Smooth muscle cell (in vitro differentiated cells): ENCODE results near the gene DOK1. TPM values are rescaled to one million over a fixed set of nuclear protein-coding genes. Genes with fewer than 3 reads are reported as not detected.

Experiments used
- DNase-seq: peaks from one replicate; lab custom pipeline; 2025; ENCODE audit not compliant: unreplicated experiment; lab: John Stamatoyannopoulos, UW
- H2AFZ ChIP-seq: fragments of 200-600 bp; sonication (generic); 2 replicates; pipeline ENCODE4 v1.6.0; 2016; ENCODE audit warnings: antibody characterized with exemption, low read depth, mild to moderate bottlenecking
- H3F3A ChIP-seq: fragments of 200-600 bp; sonication (generic); 2 replicates; pipeline ENCODE4 v1.6.0; 2017; ENCODE audit warnings: antibody characterized with exemption, low read depth
- H3K27ac ChIP-seq: fragments of 200-600 bp; sonication (generic); 2 replicates; pipeline ENCODE4 v1.5.1; 2016; ENCODE audit warnings: low read depth, mild to moderate bottlenecking
- H3K27me3 ChIP-seq: fragments of 200-600 bp; sonication (generic); 2 replicates; pipeline ENCODE4 v1.6.1; 2016; ENCODE audit warnings: low read depth, mild to moderate bottlenecking
- H3K36me3 ChIP-seq: fragments of 200-600 bp; sonication (generic); 2 replicates; pipeline ENCODE4 v1.5.1; 2016; ENCODE audit warnings: low read depth
- H3K4me1 ChIP-seq: fragments of 200-600 bp; sonication (generic); 2 replicates; pipeline ENCODE4 v1.5.1; 2016; ENCODE audit warnings: low read depth
- H3K4me2 ChIP-seq: fragments of 200-600 bp; sonication (generic); 2 replicates; pipeline ENCODE4 v1.6.0; 2016; ENCODE audit warnings: mild to moderate bottlenecking
- H3K4me3 ChIP-seq: fragments of 200-600 bp; sonication (generic); 2 replicates; pipeline ENCODE4 v1.5.1; 2016; ENCODE audit warnings: mild to moderate bottlenecking
- H3K79me2 ChIP-seq: fragments of 200-600 bp; sonication (generic); 2 replicates; pipeline ENCODE4 v1.6.0; 2016; ENCODE audit warnings: low read depth, mild to moderate bottlenecking
- H3K9ac ChIP-seq: fragments of 200-600 bp; sonication (generic); 2 replicates; pipeline ENCODE4 v1.6.0; 2016; ENCODE audit warnings: low read depth
- H3K9me3 ChIP-seq: fragments of 200-600 bp; sonication (generic); replicated peaks from 2 replicates; pipeline ENCODE4 v1.5.1; 2016; ENCODE audit warnings: low read depth
- H4K20me1 ChIP-seq: fragments of 200-600 bp; sonication (generic); 2 replicates; pipeline ENCODE4 v1.6.0; 2016; ENCODE audit warnings: low read depth
- WGBS: methylation state at CpG from one replicate; pipeline ENCODE4 v1.1.7; 2016; ENCODE audit warnings: low lambda C conversion rate; 5-methylcytosine and 5-hydroxymethylcytosine counted together
- polyA plus RNA-seq: library from polyadenylated mRNA; unstranded; fragments of >200 nt; fragmentation: Nextera tagmentation; extraction: Ambion mirVana; gene quantifications from 2 replicates; pipeline ENCODE4 v1.2.1, GENCODE V29; 2016
- total RNA-seq: library from RNA; depleted of rRNA; stranded (reverse); fragments of >200 nt; gene quantifications from 2 replicates; pipeline ENCODE4 v1.2.3, GENCODE V29; 2014
- TF ChIP-seq, protein P1 (sequence below): fragments of 200-600 bp; sonication (generic); IDR thresholded peaks from 2 replicates; pipeline ENCODE4 v1.5.1; 2017; ENCODE audit warnings: borderline replicate concordance, mild to moderate bottlenecking, antibody characterized with exemption; ENCODE audit not compliant: insufficient read depth, poor library complexity, severe bottlenecking

Gene DOK1
- total and polyA plus RNA-seq, 2 experiments from 2014 or later, result 11.7 to 41.3 TPM

DNA sequence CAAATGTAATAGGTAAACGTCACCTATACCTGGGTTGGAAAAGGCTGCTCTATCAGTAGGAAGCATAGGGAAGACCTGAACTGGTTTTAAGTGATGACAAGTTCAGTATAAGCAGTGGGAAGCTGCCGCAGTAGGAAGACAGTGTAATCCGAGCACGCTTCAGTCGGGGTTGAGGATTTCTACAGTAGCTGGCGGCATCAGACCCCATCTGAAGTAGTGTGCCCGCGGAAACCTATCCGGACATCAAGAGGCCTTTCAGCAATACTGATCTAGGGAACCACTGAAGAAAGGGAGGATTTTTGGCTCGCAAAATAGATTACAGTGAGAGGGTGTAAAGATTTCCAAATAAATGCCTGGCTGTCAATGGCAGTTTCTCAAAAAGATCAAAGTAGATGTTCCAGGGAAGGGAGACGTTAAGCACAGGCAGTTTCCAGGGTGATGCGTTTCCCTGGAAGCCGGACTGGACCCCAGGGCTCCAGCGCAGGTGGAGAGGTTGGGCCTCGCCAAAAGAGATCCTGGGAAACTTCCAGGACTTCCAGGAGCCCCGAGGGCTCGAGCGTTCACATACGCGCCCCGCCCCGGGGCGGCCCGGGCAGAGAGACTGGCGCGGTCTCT is 6.1 kb upstream of the DOK1 start:
- Histone ChIP-seq H3K79me2 (peaks cover 52% of the 10 kb centered on the region), H4K20me1 (peaks cover 65% of the 10 kb centered on the region), H3K9me3 (no peaks in the 10 kb centered on the region), H3K4me3 (peak overlapping the region; percentile 68), H3K27ac (peak overlapping the region; percentile 27), H3F3A (peaks cover 8% of the 10 kb centered on the region), H3K27me3 (no peaks in the 10 kb centered on the region), H3K36me3 (peaks cover 3% of the 10 kb centered on the region), H3K9ac (no peak overlapping the region), H2AFZ (peak overlapping the region; percentile 73), H3K4me1 (peaks cover 23% of the 10 kb centered on the region), H3K4me2 (peak overlapping the region; percentile 98)
- TF ChIP-seq, protein P1, sequence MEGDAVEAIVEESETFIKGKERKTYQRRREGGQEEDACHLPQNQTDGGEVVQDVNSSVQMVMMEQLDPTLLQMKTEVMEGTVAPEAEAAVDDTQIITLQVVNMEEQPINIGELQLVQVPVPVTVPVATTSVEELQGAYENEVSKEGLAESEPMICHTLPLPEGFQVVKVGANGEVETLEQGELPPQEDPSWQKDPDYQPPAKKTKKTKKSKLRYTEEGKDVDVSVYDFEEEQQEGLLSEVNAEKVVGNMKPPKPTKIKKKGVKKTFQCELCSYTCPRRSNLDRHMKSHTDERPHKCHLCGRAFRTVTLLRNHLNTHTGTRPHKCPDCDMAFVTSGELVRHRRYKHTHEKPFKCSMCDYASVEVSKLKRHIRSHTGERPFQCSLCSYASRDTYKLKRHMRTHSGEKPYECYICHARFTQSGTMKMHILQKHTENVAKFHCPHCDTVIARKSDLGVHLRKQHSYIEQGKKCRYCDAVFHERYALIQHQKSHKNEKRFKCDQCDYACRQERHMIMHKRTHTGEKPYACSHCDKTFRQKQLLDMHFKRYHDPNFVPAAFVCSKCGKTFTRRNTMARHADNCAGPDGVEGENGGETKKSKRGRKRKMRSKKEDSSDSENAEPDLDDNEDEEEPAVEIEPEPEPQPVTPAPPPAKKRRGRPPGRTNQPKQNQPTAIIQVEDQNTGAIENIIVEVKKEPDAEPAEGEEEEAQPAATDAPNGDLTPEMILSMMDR, result no peak
- 10% methylated on average over 23 of the region's 26 CpGs for WGBS
- no peak for DNase-seq

- peaks cover 53% of the 10 kb centered on the region for H3K79me2 ChIP-seq
- TF ChIP-seq, protein P1, result no peak
- peaks cover 61% of the 10 kb centered on the region for H4K20me1 ChIP-seq
- peak overlapping the region; percentile 37 for H3K27ac ChIP-seq
- peaks cover 8% of the 10 kb centered on the region for H3F3A ChIP-seq
- H2AFZ ChIP-seq, result peak overlapping the region; percentile 73
- H3K4me1 ChIP-seq, result peaks cover 23% of the 10 kb centered on the region
- no peak overlapping the region for H3K9ac ChIP-seq
- H3K9me3 ChIP-seq, result no peaks in the 10 kb centered on the region
- peak overlapping the region; percentile 98 for H3K4me2 ChIP-seq
- 3% methylated on average over 78 of the region's 85 CpGs for WGBS
- no peaks in the 10 kb centered on the region for H3K27me3 ChIP-seq
- peak overlapping the region; percentile 68 for H3K4me3 ChIP-seq
- no peak for DNase-seq
- peaks cover 3% of the 10 kb centered on the region for H3K36me3 ChIP-seq
Observed at GRCh38 chr2:74548900-74549826, 5.4 kb upstream of the DOK1 start.

DNA sequence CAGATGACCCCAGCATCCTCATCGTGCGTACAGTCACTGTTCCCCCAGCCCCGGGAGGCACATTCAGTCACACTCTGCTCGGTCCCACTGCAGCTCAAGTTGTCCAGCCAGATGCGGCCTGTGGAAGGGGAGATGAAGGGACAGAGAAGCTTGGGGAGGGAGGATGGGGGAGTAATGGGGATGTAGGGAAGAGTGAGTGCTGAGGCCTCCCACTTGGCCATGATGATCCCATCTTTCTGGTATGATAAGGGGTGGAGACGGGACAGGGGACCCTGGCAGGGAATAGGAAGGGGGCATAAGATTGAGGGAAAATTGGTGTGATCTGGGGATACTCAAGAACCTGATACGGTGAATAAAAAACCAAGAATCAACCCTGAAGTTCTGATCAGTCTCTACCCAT is 4.3 kb upstream of the DOK1 start:
- DNase-seq, result no peak
- peak overlapping the region; percentile 98 for H3K4me2 ChIP-seq
- no peaks in the 10 kb centered on the region for H3K36me3 ChIP-seq
- TF ChIP-seq, protein P1, result no peak
- H3F3A ChIP-seq, result peaks cover 8% of the 10 kb centered on the region
- no peak overlapping the region for H3K4me3 ChIP-seq
- H3K9ac ChIP-seq, result no peak overlapping the region
- 65% methylated on average over 7 of the region's 7 CpGs for WGBS
- peaks cover 59% of the 10 kb centered on the region for H3K79me2 ChIP-seq
- H4K20me1 ChIP-seq, result peaks cover 50% of the 10 kb centered on the region
- no peaks in the 10 kb centered on the region for H3K27me3 ChIP-seq
- H2AFZ ChIP-seq, result no peak overlapping the region
- H3K4me1 ChIP-seq, result peaks cover 23% of the 10 kb centered on the region
- no peaks in the 10 kb centered on the region for H3K9me3 ChIP-seq
- H3K27ac ChIP-seq, result peak overlapping the region; percentile 37
